SK-N-SH treated with all-trans-retinoic acid at 6 μM for 48 hours (cell line): ENCODE results near the gene KRTAP1-5.

Experiments used
- ATAC-seq: fragments of 200-7000 bp; cut with Tn5 transposase; 3 replicates; pipeline ENCODE4 v1.9.1; 2020; ENCODE audit warnings: mild to moderate bottlenecking, moderate library complexity
- ARNTL ChIP-seq: fragments of 450-650 bp; formaldehyde crosslinking; IDR thresholded peaks from 2 replicates; pipeline ENCODE4 v1.5.0; 2020; ENCODE audit warnings: low read depth, mild to moderate bottlenecking, moderate library complexity, borderline replicate concordance
- BACH2 ChIP-seq: fragments of 250-450 bp; sonication (Bioruptor Pico); IDR thresholded peaks from 2 replicates; pipeline ENCODE4 v1.9.0; 2021; ENCODE audit warnings: mild to moderate bottlenecking, borderline replicate concordance
- CSDC2 ChIP-seq: fragments of 250-450 bp; sonication (Bioruptor Pico); IDR thresholded peaks from 2 replicates; pipeline ENCODE4 v1.5.0; 2020; ENCODE audit warnings: mild to moderate bottlenecking, moderate library complexity
- CSRNP3 ChIP-seq: fragments of 250-450 bp; sonication (Bioruptor Pico); IDR thresholded peaks from 2 replicates; pipeline ENCODE4 v1.5.1; 2021; ENCODE audit warnings: mild to moderate bottlenecking, moderate library complexity
- ESRRG ChIP-seq: fragments of 250-450 bp; sonication (Bioruptor Pico); IDR thresholded peaks from 2 replicates; pipeline ENCODE4 v1.6.1; 2021; ENCODE audit warnings: mild to moderate bottlenecking
- GLIS3 ChIP-seq: fragments of 250-450 bp; sonication (Bioruptor Pico); IDR thresholded peaks from 2 replicates; pipeline ENCODE4 v1.5.0; 2020; ENCODE audit warnings: mild to moderate bottlenecking, moderate library complexity
- ISL1 ChIP-seq: fragments of 250-450 bp; sonication (Bioruptor Pico); IDR thresholded peaks from 2 replicates; pipeline ENCODE4 v2.1.2; 2022; ENCODE audit warnings: mild to moderate bottlenecking, moderate library complexity
- PPARA ChIP-seq: fragments of 250-450 bp; sonication (Bioruptor Pico); IDR thresholded peaks from 2 replicates; pipeline ENCODE4 v1.5.0; 2020; ENCODE audit warnings: mild to moderate bottlenecking, borderline replicate concordance
- SNAI2 ChIP-seq: fragments of 250-450 bp; sonication (Bioruptor Pico); IDR thresholded peaks from 2 replicates; pipeline ENCODE4 v1.5.0; 2020; ENCODE audit warnings: mild to moderate bottlenecking, moderate library complexity
- TCF4 ChIP-seq: fragments of 250-450 bp; sonication (Bioruptor Pico); IDR thresholded peaks from 2 replicates; pipeline ENCODE4 v1.8.0; 2021; ENCODE audit warnings: mild to moderate bottlenecking, moderate library complexity, borderline replicate concordance
- TOX ChIP-seq: fragments of 250-450 bp; sonication (Bioruptor Pico); IDR thresholded peaks from 2 replicates; pipeline ENCODE4 v1.8.0; 2021; ENCODE audit warnings: mild to moderate bottlenecking, moderate library complexity, borderline replicate concordance
- TSHZ2 ChIP-seq: fragments of 250-450 bp; sonication (Bioruptor Pico); IDR thresholded peaks from 2 replicates; pipeline ENCODE4 v1.5.0; 2020; ENCODE audit warnings: mild to moderate bottlenecking, moderate library complexity
- ZFP3 ChIP-seq: fragments of 250-450 bp; sonication (Bioruptor Pico); IDR thresholded peaks from 2 replicates; pipeline ENCODE4 v1.5.0; 2020; ENCODE audit warnings: mild to moderate bottlenecking, moderate library complexity
- ZFP30 ChIP-seq: fragments of 450-650 bp; formaldehyde crosslinking; IDR thresholded peaks from 2 replicates; pipeline ENCODE4 v1.5.0; 2022; ENCODE audit warnings: mild to moderate bottlenecking, moderate library complexity
- ZNF565 ChIP-seq: fragments of 450-650 bp; formaldehyde crosslinking; conservative IDR thresholded peaks from 2 replicates; pipeline ENCODE4 v1.5.0; 2020; ENCODE audit warnings: low read depth, mild to moderate bottlenecking, moderate library complexity
- ZNF70 ChIP-seq: fragments of 450-650 bp; formaldehyde crosslinking; IDR thresholded peaks from 2 replicates; pipeline ENCODE4 v1.5.0; 2020; ENCODE audit warnings: mild to moderate bottlenecking, moderate library complexity
- ZNF8 ChIP-seq: fragments of 450-650 bp; formaldehyde crosslinking; IDR thresholded peaks from 2 replicates; pipeline ENCODE4 v1.5.0; 2020; ENCODE audit warnings: mild to moderate bottlenecking, moderate library complexity
- TF ChIP-seq, protein P1 (sequence below): fragments of 250-450 bp; sonication (Bioruptor Pico); IDR thresholded peaks from 2 replicates; pipeline ENCODE4 v1.5.1; 2020; ENCODE audit warnings: low read depth, mild to moderate bottlenecking, moderate library complexity
- TF ChIP-seq, protein P2 (sequence below): fragments of 250-450 bp; sonication (Bioruptor Pico); IDR thresholded peaks from 2 replicates; pipeline ENCODE4 v1.8.0; 2020; ENCODE audit warnings: mild to moderate bottlenecking, moderate library complexity, borderline replicate concordance
- TF ChIP-seq, protein P3 (sequence below): fragments of 250-450 bp; sonication (Bioruptor Pico); IDR thresholded peaks from 2 replicates; pipeline ENCODE4 v1.8.0; 2021; ENCODE audit warnings: low read depth, mild to moderate bottlenecking, moderate library complexity, borderline replicate concordance

The KRTAP1-5 gene

DNA sequence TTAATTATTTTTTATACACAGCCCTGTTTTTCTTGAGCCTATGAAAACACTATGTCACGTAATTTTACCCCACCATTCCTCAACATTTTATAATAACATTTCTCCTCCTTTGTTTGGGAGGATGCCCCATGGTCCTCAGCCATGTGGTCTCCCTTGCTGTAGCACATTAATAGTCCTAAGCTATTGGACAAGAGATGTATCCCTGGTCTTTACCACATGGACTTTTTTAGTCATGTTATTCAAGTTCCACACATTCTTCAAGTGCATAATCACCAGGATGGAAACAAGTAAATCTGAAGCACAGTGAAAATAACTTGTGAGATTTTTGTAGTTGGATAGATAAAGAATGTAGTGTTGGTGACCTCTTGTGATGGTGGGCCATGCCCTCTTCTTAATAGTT lies 35.0 kb upstream of the KRTAP1-5 start:
- TF ChIP-seq ARNTL (CRISPR knock-in tag): no peak
- TF ChIP-seq, protein P1, sequence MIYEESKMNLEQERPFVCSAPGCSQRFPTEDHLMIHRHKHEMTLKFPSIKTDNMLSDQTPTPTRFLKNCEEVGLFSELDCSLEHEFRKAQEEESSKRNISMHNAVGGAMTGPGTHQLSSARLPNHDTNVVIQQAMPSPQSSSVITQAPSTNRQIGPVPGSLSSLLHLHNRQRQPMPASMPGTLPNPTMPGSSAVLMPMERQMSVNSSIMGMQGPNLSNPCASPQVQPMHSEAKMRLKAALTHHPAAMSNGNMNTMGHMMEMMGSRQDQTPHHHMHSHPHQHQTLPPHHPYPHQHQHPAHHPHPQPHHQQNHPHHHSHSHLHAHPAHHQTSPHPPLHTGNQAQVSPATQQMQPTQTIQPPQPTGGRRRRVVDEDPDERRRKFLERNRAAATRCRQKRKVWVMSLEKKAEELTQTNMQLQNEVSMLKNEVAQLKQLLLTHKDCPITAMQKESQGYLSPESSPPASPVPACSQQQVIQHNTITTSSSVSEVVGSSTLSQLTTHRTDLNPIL (CRISPR knock-in tag): no peak
- TF ChIP-seq ZFP30 (CRISPR knock-in tag): no peak
- TF ChIP-seq PPARA (CRISPR knock-in tag): no peak
- TF ChIP-seq ZNF8: no peak
- TF ChIP-seq ZFP3 (CRISPR knock-in tag): no peak
- no peak for TF ChIP-seq BACH2
- no peak for TF ChIP-seq SNAI2
- TF ChIP-seq, protein P2, sequence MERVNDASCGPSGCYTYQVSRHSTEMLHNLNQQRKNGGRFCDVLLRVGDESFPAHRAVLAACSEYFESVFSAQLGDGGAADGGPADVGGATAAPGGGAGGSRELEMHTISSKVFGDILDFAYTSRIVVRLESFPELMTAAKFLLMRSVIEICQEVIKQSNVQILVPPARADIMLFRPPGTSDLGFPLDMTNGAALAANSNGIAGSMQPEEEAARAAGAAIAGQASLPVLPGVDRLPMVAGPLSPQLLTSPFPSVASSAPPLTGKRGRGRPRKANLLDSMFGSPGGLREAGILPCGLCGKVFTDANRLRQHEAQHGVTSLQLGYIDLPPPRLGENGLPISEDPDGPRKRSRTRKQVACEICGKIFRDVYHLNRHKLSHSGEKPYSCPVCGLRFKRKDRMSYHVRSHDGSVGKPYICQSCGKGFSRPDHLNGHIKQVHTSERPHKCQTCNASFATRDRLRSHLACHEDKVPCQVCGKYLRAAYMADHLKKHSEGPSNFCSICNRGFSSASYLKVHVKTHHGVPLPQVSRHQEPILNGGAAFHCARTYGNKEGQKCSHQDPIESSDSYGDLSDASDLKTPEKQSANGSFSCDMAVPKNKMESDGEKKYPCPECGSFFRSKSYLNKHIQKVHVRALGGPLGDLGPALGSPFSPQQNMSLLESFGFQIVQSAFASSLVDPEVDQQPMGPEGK (CRISPR knock-in tag): no peak
- no peak for TF ChIP-seq GLIS3 (CRISPR knock-in tag)
- no peak for TF ChIP-seq ZNF565 (CRISPR knock-in tag)
- TF ChIP-seq CSDC2 (CRISPR knock-in tag): no peak
- TF ChIP-seq TCF4 (CRISPR knock-in tag): no peak
- TF ChIP-seq, protein P3, sequence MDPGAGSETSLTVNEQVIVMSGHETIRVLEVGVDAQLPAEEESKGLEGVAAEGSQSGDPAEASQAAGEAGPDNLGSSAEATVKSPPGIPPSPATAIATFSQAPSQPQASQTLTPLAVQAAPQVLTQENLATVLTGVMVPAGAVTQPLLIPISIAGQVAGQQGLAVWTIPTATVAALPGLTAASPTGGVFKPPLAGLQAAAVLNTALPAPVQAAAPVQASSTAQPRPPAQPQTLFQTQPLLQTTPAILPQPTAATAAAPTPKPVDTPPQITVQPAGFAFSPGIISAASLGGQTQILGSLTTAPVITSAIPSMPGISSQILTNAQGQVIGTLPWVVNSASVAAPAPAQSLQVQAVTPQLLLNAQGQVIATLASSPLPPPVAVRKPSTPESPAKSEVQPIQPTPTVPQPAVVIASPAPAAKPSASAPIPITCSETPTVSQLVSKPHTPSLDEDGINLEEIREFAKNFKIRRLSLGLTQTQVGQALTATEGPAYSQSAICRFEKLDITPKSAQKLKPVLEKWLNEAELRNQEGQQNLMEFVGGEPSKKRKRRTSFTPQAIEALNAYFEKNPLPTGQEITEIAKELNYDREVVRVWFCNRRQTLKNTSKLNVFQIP: no peak
- peak; percentile 46 for ATAC-seq

- peak; percentile 74 for ATAC-seq
- TF ChIP-seq ARNTL (CRISPR knock-in tag) (no peak), ZNF8 (no peak), TSHZ2 (no peak), CSDC2 (CRISPR knock-in tag) (no peak), CSRNP3 (CRISPR knock-in tag) (no peak), GLIS3 (CRISPR knock-in tag) (no peak), ESRRG (CRISPR knock-in tag) (no peak), ZNF70 (CRISPR knock-in tag) (no peak), ZFP3 (CRISPR knock-in tag) (no peak), TOX (CRISPR knock-in tag) (no peak), BACH2 (no peak), ZNF565 (CRISPR knock-in tag) (no peak), ISL1 (CRISPR knock-in tag) (no peak)
- TF ChIP-seq, protein P1 (CRISPR knock-in tag): no peak
These were observed 33.1 kb upstream of the KRTAP1-5 start, which contains the start of gene KRTAP2-3 for GRCh38 chr17:41060052-41060604. Gene KRTAP2-3 (minus strand): TSS chr17:41060114. CDS start chr17:41060050, 64 bp downstream.

DNA sequence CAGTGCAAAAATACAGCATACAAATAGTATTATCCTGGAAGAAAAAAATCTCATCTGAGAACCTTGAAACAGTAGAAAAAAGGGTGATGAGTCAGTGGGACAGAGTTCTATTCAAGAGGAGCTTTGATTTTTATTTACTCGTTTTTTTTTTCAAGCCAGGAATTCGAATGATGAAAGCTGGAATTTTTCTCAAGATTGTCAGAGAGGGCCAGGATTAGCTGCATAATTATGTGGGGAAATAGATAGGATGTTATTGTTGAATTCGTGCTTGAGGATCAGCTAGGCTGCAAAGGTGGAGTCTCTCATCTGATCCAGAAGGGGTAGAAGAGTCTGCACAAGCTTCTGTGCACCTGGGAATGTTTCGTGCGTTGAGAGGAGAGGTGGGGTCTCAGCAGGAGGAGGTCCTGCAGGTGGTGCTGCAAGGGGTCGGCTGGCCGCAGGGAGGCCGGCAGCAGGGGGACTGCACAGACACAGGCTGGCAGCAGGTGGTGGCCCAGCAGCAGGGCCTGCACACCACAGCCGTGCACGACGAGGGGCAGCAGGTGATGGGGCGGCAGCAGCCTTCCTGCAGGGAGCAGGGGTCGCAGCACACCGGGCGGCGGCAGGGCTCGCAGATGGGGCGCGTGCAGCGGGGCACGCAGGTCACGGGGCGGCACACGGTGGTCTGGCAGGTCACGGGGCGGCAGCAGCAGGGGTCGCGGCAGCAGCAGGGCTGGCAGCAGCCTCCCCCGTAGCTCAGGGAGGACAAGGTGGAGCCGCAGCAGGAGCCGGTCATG lies 32.5 kb upstream of the KRTAP1-5 start:
- peak; percentile 49 for ATAC-seq
